T1000 (cell line): Measurements from ENCODE around the gene ZIC5.

Source experiments
- DNase-seq: peaks from one replicate; lab custom pipeline; 2025; ENCODE audit warnings: mixed read lengths; lab: John Stamatoyannopoulos, UW

Gene ZIC5

GRCh38 chr13:99975626-99976025 is 4.1 kb upstream of the ZIC5 start:
- DNase-seq, result no peak

- DNase-seq, result no peak
These were observed 3.5 kb upstream of the ZIC5 start for GRCh38 chr13:99974939-99975561.

GRCh38 chr13:99974296-99974938 is 2.9 kb upstream of the ZIC5 start:
- no peak for DNase-seq

GRCh38 chr13:99973808-99974185 is 2.2 kb upstream of the ZIC5 start:
- no peak for DNase-seq

- no peak for DNase-seq
These were observed 1.7 kb upstream of the ZIC5 start for GRCh38 chr13:99973163-99973807.

GRCh38 chr13:99972190-99972731 is 694 bp upstream of the ZIC5 start:
- no peak for DNase-seq

- DNase-seq, result no peak
These were observed 654 bp downstream of the ZIC5 start for GRCh38 chr13:99970651-99971575.

GRCh38 chr13:99969919-99970650 is 1.5 kb downstream of the ZIC5 start:
- no peak for DNase-seq

- no peak for DNase-seq
These were observed 2.1 kb downstream of the ZIC5 start for GRCh38 chr13:99969453-99969918.

GRCh38 chr13:99968521-99969452 is 2.8 kb downstream of the ZIC5 start:
- no peak for DNase-seq

- DNase-seq, result no peak
These were observed 3.6 kb downstream of the ZIC5 start for GRCh38 chr13:99967869-99968520.

- no peak for DNase-seq
These were observed 4.1 kb downstream of the ZIC5 start for GRCh38 chr13:99967498-99967868.

GRCh38 chr13:99966064-99966805 is 5.3 kb downstream of the ZIC5 start:
- no peak for DNase-seq

- DNase-seq, result no peak
These were observed 6.1 kb downstream of the ZIC5 start for GRCh38 chr13:99965329-99966000.

- DNase-seq, result no peak
These were observed 7.7 kb downstream of the ZIC5 start for GRCh38 chr13:99963816-99964339.

- no peak for DNase-seq
These were observed 9.3 kb downstream of the ZIC5 start for GRCh38 chr13:99962242-99962641.

- DNase-seq, result no peak
These were observed 9.9 kb downstream of the ZIC5 start for GRCh38 chr13:99961636-99962035.

- no peak for DNase-seq
These were observed 10.8 kb downstream of the ZIC5 start for GRCh38 chr13:99960663-99961311.
